SW 1271 (cell line): ENCODE data around the gene SKOR1.

Source experiments
- DNase-seq, 2 experiments: peaks; one replicate each; lab custom pipeline; 2025; lab: John Stamatoyannopoulos, UW

SKOR1 gene

GRCh38 chr15:67850994-67851571, 25.8 kb downstream of the SKOR1 start:
- DNase-seq, result no peak

GRCh38 chr15:67852418-67852817, 27.1 kb downstream of the SKOR1 start:
- no peak for DNase-seq

DNA sequence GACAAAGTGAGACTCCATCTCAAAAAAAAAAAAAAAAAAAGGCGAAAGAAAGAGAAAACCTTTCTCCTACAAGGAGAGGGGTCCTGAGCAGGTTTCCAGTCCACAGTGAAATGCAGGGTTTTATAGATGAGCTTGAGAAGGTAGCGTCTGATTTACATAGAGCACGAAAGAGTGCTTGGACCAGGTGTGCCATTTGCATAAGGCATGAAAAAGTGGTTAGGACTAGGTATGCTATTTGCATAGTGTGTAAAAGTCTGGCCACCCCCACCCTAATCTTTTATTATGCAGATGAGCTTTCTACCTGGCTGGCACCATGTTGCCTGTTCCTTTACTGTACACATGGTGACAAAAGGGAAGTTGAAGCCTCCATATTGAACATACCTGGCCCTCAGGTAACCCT, 28.1 kb downstream of the SKOR1 start:
- no peak for DNase-seq

DNA sequence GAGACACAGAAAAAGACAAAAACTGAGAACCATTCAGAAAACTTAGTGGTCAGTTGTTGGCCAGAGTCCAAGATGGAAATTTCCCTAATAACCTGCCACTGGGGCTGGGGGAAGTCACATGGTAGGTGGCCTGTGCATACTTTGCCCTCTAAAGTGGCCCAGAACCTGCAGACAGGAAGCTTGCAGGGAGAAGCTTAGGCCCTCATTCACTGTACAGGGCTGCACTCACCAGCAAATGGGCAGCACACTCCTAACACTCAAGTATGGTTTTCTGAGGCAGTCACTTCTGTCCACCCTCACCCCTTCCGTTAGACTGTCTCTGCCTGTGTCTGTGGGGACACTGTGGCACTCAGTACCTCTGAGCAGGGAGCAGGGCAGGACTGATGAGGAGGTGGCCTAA, 29.0 kb downstream of the SKOR1 start:
- DNase-seq, result no peak

DNA sequence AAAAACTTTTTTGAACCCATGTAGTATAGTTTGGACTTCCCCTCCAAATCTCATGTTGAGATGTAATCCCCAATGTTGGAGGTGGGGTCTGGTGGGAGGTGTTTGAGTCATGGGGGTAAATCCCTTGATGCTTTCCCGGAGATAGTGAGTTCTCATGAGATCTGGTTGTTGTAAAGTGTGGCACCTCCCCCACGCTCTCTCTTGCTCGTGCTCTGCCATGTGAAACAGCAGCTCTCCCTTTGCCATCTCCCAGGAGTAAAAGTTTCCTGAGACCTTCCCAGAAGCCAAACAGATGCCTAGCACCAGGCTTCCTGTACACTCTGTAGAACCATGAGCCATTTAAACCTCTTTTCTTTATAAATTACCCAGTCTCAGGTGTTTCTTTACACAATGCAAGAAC, 30.5 kb downstream of the SKOR1 start:
- no peak for DNase-seq

GRCh38 chr15:67857220-67857619, 31.9 kb downstream of the SKOR1 start:
- DNase-seq, result no peak

- DNase-seq, result no peak
Measured at GRCh38 chr15:67859331-67859946, 34.1 kb downstream of the SKOR1 start.

DNA sequence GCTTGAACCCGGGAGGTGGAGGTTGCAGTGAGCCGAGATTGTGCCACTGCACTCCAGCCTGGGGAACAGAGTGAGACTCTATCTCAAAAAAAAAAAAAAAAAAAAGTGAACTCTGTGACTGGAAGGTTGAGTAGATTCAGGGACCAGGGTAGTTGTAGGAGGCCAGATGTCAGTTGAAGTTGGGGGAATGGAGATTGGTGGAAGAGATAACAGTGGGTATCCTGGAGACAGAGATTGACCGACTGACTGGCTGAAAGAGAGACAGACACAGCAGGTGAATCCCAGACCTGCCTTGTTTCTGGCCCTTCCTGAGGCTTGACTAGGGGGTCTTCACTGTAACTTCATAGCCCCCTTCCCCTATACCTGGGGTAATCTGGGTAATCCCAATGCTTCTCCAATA, 36.7 kb downstream of the SKOR1 start:
- DNase-seq, result no peak

- no peak for DNase-seq
Measured at GRCh38 chr15:67862750-67863441, 37.6 kb downstream of the SKOR1 start.

DNA sequence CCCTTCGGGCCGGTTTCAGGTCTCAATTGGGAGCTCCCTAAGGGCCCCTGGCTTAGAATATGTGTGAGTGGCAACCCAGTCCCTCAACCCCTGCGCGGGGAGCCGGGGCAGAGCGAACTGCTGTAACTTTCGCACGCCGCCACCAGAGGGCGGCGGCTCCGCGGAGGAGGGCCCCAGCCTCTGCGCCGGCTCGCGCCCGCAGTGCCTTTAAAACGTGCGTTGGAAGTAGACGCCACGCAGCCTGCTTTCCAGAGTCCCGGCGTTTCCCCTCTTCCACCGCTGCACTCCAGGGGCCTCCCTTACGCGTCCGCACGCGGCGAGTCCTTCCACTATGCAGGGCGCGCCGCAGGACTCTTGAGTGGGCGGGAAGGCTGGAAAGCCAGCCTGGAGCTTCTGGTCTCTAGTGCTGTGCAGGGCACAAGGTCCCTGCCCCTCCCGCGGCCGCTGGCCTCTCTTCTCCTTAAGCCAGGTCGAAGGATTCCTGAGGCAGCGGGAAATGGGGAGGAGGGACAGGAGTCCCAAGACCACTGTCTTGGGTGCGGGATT, 38.2 kb downstream of the SKOR1 start:
- peak; percentile 30 to 63 for DNase-seq

GRCh38 chr15:67865331-67865730, 40.0 kb downstream of the SKOR1 start:
- no peak for DNase-seq

DNA sequence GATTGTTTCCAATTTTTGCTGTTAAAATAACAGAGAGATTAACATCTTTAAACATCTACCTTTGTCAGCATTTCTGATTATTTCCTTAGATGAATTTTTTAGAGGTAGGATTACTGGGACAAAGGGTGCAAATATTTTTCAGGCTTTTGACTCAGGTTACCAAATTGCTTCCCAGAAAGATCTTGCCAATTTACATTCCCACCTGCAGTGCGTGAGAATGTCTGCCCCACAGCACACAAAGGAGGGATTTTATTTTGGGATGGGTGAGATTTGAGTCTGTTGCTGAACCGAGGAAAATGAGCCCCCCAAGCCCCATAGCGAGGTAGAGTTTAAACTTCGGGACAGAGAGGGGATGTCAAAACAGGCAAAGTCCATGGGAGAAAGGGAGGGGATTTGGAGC, 40.5 kb downstream of the SKOR1 start:
- DNase-seq, result no peak

GRCh38 chr15:67869701-67870100, 44.4 kb downstream of the SKOR1 start:
- DNase-seq, result no peak

GRCh38 chr15:67870868-67871408, 45.6 kb downstream of the SKOR1 start:
- no peak for DNase-seq

DNA sequence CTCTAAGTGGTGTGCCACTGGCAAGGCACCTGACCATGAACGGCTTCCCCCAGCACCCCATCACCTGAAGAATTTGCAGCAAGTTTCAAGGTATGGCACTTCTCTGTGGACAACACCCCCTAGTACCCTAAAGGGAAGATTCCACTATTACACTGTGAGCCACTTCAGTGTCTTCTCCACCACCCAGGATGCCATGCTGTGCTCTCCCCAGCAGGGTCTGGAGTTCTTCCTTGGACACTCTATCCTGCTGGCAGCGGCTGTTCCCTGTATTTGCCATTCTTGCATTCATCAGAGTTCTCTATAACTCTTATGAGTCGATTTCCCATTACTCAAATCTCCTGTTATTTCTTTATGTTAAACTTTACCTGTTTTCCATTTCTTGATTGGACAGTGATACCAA, 48.5 kb downstream of the SKOR1 start:
- no peak for DNase-seq

DNA sequence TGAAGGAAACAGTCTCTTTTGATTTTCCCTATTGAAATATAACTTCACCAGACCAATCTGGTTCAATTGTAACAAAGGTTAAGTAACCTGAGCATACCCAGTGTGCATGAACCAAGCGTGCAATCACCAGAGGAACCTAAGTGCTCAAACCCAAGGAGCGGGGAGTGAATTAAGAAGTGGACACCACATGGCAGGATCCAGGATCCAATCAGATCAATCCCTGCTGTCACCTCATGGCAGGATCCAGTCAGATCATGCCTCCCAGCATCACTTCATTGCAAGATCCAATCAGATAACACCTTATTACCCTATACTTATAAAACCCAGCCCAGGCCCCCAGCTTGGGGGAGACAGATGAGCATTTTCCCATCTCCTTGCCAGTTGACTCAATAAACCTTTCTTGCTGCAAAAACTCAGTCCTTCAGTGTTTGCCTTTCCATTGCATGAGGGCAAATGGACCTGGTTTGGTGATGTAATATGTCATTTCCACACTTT, 53.5 kb downstream of the SKOR1 start:
- DNase-seq, result no peak

GRCh38 chr15:67879440-67880129, 54.3 kb downstream of the SKOR1 start:
- DNase-seq, result no peak

- DNase-seq, result no peak
Measured at GRCh38 chr15:67880651-67881182, 55.4 kb downstream of the SKOR1 start.

- DNase-seq, result no peak
Measured at GRCh38 chr15:67882487-67883233, 57.4 kb downstream of the SKOR1 start.

GRCh38 chr15:67883234-67883773, 58.0 kb downstream of the SKOR1 start:
- no peak for DNase-seq

GRCh38 chr15:67884009-67884408, 58.7 kb downstream of the SKOR1 start:
- DNase-seq, result no peak
